Activated CD4-positive, alpha-beta T cell treated with anti-CD3 and anti-CD28 coated beads, Interleukin-2, amount 50 U/mL, for 4 hours (primary cell): ENCODE measurements around the gene USP32.

Experiments used
- DNase-seq, 2 experiments: peaks; one replicate each; pipeline ENCODE4 v3.0.0-alpha.2; 2020

USP32 gene

DNA sequence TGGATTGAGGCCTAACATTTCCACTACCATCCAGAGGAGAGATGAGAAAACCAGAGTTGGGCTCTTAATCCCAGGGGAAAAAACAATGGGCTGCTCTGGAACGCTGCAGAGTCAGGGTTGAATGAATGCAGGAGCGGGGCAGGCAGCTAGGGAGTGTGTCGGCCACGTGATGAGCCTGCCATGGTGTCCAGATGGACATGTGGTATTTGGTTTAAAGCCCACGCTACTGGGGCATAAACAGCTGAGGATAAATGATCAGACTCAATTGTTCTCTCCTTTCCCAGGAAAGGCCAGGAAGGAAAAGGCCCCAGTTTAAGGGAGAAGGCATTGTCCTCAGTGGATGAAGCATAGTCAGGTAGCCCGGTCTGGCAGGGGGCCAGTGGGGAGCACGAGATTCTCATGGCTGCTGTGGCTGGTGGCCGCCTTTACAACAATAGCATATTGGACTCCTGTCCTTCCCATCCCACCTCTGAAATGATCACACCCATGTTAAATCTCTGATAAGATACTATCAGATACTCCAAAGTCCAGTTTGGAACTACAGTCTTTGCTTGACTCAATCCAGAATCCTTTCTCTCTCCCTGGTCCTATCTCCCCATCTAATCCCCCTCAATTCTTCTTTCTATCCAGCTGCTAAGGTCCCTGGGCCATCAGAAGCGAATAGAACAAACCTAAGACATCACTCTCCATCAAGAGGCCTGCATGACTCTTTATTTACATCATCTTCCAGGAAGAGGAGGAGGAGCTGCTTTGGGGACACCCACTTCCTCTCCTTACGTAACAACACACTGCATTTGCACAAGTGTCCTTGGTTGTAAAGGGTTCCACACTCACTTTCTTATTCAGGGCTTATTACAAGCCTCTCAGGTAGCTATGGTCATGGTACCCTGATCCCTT, 221.8 kb downstream of the USP32 start:
- DNase-seq, result no peak

DNA sequence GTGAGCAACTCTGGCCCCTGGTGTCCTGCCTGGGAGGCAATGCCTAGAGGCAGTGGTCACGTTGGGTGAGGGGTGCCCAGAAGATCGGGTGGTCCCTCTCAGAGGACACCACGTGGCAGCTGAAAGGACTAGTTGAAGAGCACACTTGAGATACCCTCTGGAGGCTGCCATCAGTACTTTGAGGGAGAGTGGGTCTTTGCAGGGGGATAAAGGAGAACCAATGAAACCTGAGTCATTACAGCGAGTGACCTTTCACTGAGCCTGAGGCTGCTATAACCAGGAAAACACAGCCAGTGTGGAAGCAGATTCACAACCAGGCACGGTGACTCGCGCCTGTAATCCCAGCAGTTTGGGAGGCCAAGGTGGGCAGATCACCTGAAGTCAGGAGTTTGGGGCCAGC, 223.3 kb downstream of the USP32 start:
- DNase-seq, result no peak

GRCh38 chr17:60167065-60167741, 224.7 kb downstream of the USP32 start:
- DNase-seq, result no peak

GRCh38 chr17:60165971-60166370, 226.0 kb downstream of the USP32 start:
- DNase-seq, result no peak

GRCh38 chr17:60165223-60165622, 226.7 kb downstream of the USP32 start:
- DNase-seq, result no peak

- DNase-seq, result no peak
Observed at GRCh38 chr17:60164697-60165096, 227.2 kb downstream of the USP32 start.

GRCh38 chr17:60164164-60164563, 227.8 kb downstream of the USP32 start:
- DNase-seq, result no peak

DNA sequence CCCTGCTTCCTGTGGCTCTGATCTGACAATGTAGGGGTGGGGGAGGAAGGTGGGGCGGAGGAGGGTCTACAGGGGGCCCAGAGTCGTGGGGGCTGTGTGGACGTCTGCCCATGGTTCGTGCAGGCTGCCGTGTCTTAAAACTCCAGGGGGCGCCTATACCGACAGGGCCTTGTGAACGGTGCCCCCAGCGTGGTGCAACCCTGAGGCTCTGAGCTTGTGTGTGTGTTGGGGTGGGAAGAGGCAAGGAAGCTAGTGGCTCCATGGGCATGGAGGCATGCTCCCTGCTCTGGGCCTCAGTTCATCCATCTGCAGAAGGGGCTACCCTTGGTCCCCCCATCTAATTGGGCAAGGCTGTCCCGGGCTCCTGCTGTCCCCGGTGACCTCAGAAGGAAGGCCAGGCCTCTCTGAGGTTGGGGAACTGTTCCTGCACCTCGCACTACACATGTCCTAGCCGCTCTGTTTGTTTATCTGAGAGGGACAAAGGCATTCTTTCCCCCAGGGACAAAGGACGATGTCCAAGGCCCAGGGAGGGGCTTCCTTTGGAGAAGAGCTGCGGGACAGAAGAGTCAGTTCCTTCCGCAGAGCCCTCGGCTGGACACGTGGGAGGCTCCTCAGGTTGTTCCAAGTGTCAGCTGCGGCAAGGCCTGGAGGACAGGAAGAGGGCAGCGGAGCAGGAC, 228.7 kb downstream of the USP32 start:
- no peak for DNase-seq

DNA sequence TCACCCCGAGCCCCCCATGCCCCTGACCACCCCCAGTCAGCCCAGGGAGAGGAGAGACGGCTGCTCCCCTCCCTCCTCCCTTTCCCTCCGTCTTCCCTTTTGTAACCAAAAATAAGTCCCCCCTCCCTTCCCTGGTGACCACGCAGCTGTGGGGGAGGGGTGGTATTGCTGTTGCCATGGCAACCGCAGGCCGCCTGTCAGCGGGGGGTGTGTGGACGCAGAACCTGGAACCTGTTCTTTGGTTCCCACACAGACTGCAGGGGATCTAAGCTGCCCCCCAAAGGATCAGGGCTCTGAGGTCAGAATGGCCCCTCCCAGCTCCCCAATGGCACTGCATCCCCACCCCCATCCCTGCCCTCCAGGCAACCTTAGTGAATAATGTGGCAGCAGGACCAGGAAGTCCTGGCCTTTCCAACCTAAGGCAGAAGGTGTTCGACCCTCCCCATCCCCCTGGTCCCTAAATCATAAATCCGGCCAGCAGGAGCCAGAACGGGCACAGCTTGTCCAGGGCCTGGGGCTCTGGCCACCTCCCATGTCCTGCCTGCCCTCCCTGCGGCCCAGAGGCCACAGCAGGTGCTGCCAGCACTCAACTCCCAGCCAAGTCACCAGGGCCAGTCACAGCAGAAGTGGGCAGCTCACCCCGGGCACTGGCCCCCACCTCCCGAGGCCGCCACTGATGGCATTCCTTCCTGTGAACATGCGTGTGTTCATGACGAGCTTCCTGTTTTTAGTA, 230.2 kb downstream of the USP32 start:
- no peak for DNase-seq

- no peak for DNase-seq
Observed at GRCh38 chr17:60160829-60161501, 231.0 kb downstream of the USP32 start.

GRCh38 chr17:60159479-60159866, 232.5 kb downstream of the USP32 start:
- DNase-seq, result no peak

- no peak for DNase-seq
Observed at GRCh38 chr17:60158751-60159478, 233.0 kb downstream of the USP32 start.

- no peak for DNase-seq
Observed at GRCh38 chr17:60157487-60158040, 234.4 kb downstream of the USP32 start.

DNA sequence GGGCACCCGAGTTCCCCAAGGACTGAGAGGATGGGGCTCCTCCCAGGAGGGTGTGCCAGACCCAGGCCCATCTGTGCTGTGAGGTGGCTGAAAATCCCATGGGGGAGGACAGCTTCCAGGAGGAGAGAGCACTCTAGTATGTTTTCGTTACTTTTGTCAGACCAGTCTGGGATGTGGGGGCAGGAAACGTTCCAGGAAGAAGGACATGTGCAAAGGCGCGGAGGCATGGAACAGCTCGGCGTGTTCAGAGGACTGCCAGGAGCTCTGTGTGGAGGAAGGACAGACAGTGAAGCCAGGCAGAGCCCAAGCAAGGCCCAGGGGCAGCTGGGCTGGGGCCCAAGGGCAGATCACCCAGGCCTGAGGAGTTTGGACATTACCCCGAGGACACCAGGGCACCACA, 235.2 kb downstream of the USP32 start:
- no peak for DNase-seq

DNA sequence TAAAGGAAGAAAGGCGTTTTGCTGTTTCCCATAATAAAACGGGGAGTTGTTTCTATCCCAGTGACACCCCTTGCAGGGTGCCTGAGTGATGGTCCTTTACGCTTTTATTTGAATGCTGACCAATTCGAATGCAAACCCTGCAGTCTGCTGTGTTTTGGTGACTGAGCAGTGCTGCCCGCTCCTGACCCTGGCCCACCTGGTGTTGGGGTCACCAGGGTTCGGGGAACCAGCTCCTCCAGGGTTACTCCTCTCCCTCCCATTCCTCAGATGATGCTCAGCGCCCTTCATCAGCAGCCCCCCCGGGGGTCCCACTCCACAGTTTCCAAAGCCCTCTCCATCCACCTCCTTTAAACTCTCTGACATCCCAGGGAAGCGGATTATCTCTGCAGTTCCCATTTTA, 236.1 kb downstream of the USP32 start:
- no peak for DNase-seq

DNA sequence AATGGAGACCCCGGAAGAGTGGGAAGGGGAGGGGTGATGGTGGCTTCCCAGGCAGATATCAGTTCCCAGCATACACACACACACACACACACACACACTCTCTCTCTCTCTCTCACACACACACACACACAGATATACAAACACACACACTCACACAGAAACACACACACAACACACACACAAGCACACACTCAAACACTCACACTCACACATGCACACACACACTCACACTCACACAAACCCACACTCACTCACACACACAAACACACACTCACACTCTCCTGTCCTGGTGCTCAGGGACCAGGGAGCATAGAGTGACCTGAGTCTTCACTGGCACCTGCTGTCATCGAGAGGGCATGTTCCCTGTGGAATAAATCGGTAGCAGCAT, 236.5 kb downstream of the USP32 start:
- DNase-seq, result no peak

- no peak for DNase-seq
Observed at GRCh38 chr17:60154616-60155426, 237.1 kb downstream of the USP32 start.

DNA sequence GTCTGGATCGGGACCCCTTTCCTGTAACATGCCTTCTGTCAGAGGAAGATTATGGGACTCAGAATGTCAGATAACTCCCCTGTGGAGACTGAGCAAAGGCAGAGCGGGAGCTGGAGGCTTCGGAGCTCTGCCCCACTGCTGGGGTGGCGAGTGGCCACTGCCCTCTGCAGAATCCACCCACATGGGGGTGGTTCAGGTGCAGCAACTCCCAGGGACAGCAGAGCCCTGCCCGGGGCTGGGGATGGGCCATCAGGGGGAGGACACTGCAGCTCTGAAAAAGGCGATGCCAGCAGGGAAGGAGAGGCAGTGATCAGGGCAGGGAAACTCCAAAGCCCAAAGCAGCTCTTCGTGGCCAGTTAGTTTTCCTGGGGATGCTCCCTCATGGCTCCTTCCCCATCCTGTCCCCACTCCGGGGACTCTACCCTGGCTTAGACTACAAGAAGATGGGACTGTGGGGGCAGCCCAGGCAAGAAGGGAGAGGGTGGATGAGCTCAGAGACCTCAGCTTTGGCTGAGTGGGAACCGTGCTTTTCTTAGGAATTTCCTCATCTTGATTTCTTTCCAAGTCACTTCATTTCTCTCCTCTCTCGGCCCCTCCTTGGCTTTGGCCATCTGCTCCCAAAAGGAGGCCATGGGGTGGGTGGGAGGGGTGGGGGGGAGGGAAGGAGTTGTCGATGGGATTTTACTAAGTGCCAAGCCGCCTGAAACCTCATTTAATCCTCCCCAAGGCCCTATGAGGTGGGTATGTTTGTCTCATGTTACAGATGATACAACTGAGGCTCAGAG, 238.1 kb downstream of the USP32 start:
- DNase-seq, result no peak

GRCh38 chr17:60151355-60151754, 240.6 kb downstream of the USP32 start:
- no peak for DNase-seq
